ENCODE results near the gene RALGDS.
"Not testable (repeated sequence)": the region's sequence is repeated elsewhere in the genome, so short reads cannot be mapped to it uniquely, and the experiment has no call there.

The RALGDS gene

GRCh38 chr9:133063159-133063499 lies 57.9 kb downstream of the RALGDS start:
- Histone ChIP-seq H3K4me1 (ENCODE audit: control insufficient read depth, insufficient read depth, low read length) (peaks cover 3% of the 10 kb centered on the region), H3K27me3 (ENCODE audit: control insufficient read depth, insufficient read depth, low read length) (no peaks in the 10 kb centered on the region), H3K36me3 (ENCODE audit: control insufficient read depth, insufficient read depth, low read length) (peaks cover 5% of the 10 kb centered on the region), H3K9me3 (ENCODE audit: control insufficient read depth, insufficient read depth, low read length) (no peaks in the 10 kb centered on the region), H3K4me3 (ENCODE audit: low read depth, low read length) (no peak overlapping the region), H3K9ac (ENCODE audit: low read depth, low read length) (no peak overlapping the region)

- H3K9me3 ChIP-seq (ENCODE audit: control insufficient read depth, insufficient read depth, low read length); H3K4me3 ChIP-seq (ENCODE audit: low read depth, low read length); H3K36me3 ChIP-seq (ENCODE audit: control insufficient read depth, insufficient read depth, low read length); H3K9ac ChIP-seq (ENCODE audit: low read depth, low read length); H3K4me1 ChIP-seq (ENCODE audit: control insufficient read depth, insufficient read depth, low read length); H3K27me3 ChIP-seq (ENCODE audit: control insufficient read depth, insufficient read depth, low read length): not testable (repeated sequence)
Measured at GRCh38 chr9:133062569-133062968, 58.5 kb downstream of the RALGDS start.

GRCh38 chr9:133061764-133062145 lies 59.3 kb downstream of the RALGDS start, which contains the start of gene CEL:
Gene CEL, plus strand, starts transcription at chr9:133061981. Its CDS starts 22 bp downstream, at chr9:133062003.
- H3K36me3 ChIP-seq (ENCODE audit: control insufficient read depth, insufficient read depth, low read length); H3K9ac ChIP-seq (ENCODE audit: low read depth, low read length); H3K9me3 ChIP-seq (ENCODE audit: control insufficient read depth, insufficient read depth, low read length); H3K27me3 ChIP-seq (ENCODE audit: control insufficient read depth, insufficient read depth, low read length); H3K4me1 ChIP-seq (ENCODE audit: control insufficient read depth, insufficient read depth, low read length); H3K4me3 ChIP-seq (ENCODE audit: low read depth, low read length): not testable (repeated sequence)

GRCh38 chr9:133061019-133061763 lies 59.8 kb downstream of the RALGDS start:
- H3K36me3 ChIP-seq (ENCODE audit: control insufficient read depth, insufficient read depth, low read length) = peaks cover 15% of the 10 kb centered on the region
- not testable (repeated sequence) for H3K9ac ChIP-seq (ENCODE audit: low read depth, low read length); H3K4me3 ChIP-seq (ENCODE audit: low read depth, low read length); H3K4me1 ChIP-seq (ENCODE audit: control insufficient read depth, insufficient read depth, low read length); H3K9me3 ChIP-seq (ENCODE audit: control insufficient read depth, insufficient read depth, low read length); H3K27me3 ChIP-seq (ENCODE audit: control insufficient read depth, insufficient read depth, low read length)

- H3K4me1 ChIP-seq (ENCODE audit: control insufficient read depth, insufficient read depth, low read length) = peaks cover 3% of the 10 kb centered on the region
- peaks cover 19% of the 10 kb centered on the region for H3K36me3 ChIP-seq (ENCODE audit: control insufficient read depth, insufficient read depth, low read length)
- H3K27me3 ChIP-seq (ENCODE audit: control insufficient read depth, insufficient read depth, low read length) = no peaks in the 10 kb centered on the region
- H3K4me3 ChIP-seq (ENCODE audit: low read depth, low read length) = no peak overlapping the region
- H3K9me3 ChIP-seq (ENCODE audit: control insufficient read depth, insufficient read depth, low read length) = no peaks in the 10 kb centered on the region
- no peak overlapping the region for H3K9ac ChIP-seq (ENCODE audit: low read depth, low read length)
Measured at GRCh38 chr9:133060417-133060841, 60.6 kb downstream of the RALGDS start.

GRCh38 chr9:133059623-133060022 lies 61.4 kb downstream of the RALGDS start:
- H3K27me3 ChIP-seq (ENCODE audit: control insufficient read depth, insufficient read depth, low read length) = no peaks in the 10 kb centered on the region
- no peak overlapping the region for H3K4me3 ChIP-seq (ENCODE audit: low read depth, low read length)
- no peak overlapping the region for H3K9ac ChIP-seq (ENCODE audit: low read depth, low read length)
- peaks cover 3% of the 10 kb centered on the region for H3K4me1 ChIP-seq (ENCODE audit: control insufficient read depth, insufficient read depth, low read length)
- no peaks in the 10 kb centered on the region for H3K9me3 ChIP-seq (ENCODE audit: control insufficient read depth, insufficient read depth, low read length)
- H3K36me3 ChIP-seq (ENCODE audit: control insufficient read depth, insufficient read depth, low read length) = peaks cover 24% of the 10 kb centered on the region

- no peak overlapping the region for H3K4me3 ChIP-seq (ENCODE audit: low read depth, low read length)
- H3K36me3 ChIP-seq (ENCODE audit: control insufficient read depth, insufficient read depth, low read length) = peaks cover 33% of the 10 kb centered on the region
- H3K4me1 ChIP-seq (ENCODE audit: control insufficient read depth, insufficient read depth, low read length) = peaks cover 3% of the 10 kb centered on the region
- no peak overlapping the region for H3K9ac ChIP-seq (ENCODE audit: low read depth, low read length)
- no peaks in the 10 kb centered on the region for H3K27me3 ChIP-seq (ENCODE audit: control insufficient read depth, insufficient read depth, low read length)
- no peaks in the 10 kb centered on the region for H3K9me3 ChIP-seq (ENCODE audit: control insufficient read depth, insufficient read depth, low read length)
Measured at GRCh38 chr9:133058550-133059320, 62.3 kb downstream of the RALGDS start.

- peaks cover 39% of the 10 kb centered on the region for H3K36me3 ChIP-seq (ENCODE audit: control insufficient read depth, insufficient read depth, low read length)
- no peaks in the 10 kb centered on the region for H3K27me3 ChIP-seq (ENCODE audit: control insufficient read depth, insufficient read depth, low read length)
- H3K4me1 ChIP-seq (ENCODE audit: control insufficient read depth, insufficient read depth, low read length) = peaks cover 3% of the 10 kb centered on the region
- no peak overlapping the region for H3K9ac ChIP-seq (ENCODE audit: low read depth, low read length)
- no peak overlapping the region for H3K4me3 ChIP-seq (ENCODE audit: low read depth, low read length)
- no peaks in the 10 kb centered on the region for H3K9me3 ChIP-seq (ENCODE audit: control insufficient read depth, insufficient read depth, low read length)
Measured at GRCh38 chr9:133058071-133058470, 63.0 kb downstream of the RALGDS start.

- peaks cover 39% of the 10 kb centered on the region for H3K36me3 ChIP-seq (ENCODE audit: control insufficient read depth, insufficient read depth, low read length)
- no peaks in the 10 kb centered on the region for H3K27me3 ChIP-seq (ENCODE audit: control insufficient read depth, insufficient read depth, low read length)
- H3K9ac ChIP-seq (ENCODE audit: low read depth, low read length) = no peak overlapping the region
- peaks cover 3% of the 10 kb centered on the region for H3K4me1 ChIP-seq (ENCODE audit: control insufficient read depth, insufficient read depth, low read length)
- no peak overlapping the region for H3K4me3 ChIP-seq (ENCODE audit: low read depth, low read length)
- H3K9me3 ChIP-seq (ENCODE audit: control insufficient read depth, insufficient read depth, low read length) = no peaks in the 10 kb centered on the region
Measured at GRCh38 chr9:133057553-133057952, 63.5 kb downstream of the RALGDS start.

- Histone ChIP-seq H3K4me1 (ENCODE audit: control insufficient read depth, insufficient read depth, low read length) (peaks cover 3% of the 10 kb centered on the region), H3K4me3 (ENCODE audit: low read depth, low read length) (no peak overlapping the region), H3K27me3 (ENCODE audit: control insufficient read depth, insufficient read depth, low read length) (no peaks in the 10 kb centered on the region), H3K9ac (ENCODE audit: low read depth, low read length) (no peak overlapping the region), H3K36me3 (ENCODE audit: control insufficient read depth, insufficient read depth, low read length) (peaks cover 41% of the 10 kb centered on the region), H3K9me3 (ENCODE audit: control insufficient read depth, insufficient read depth, low read length) (no peaks in the 10 kb centered on the region)
Measured at GRCh38 chr9:133057006-133057405, 64.0 kb downstream of the RALGDS start.

- no peak overlapping the region for H3K9ac ChIP-seq (ENCODE audit: low read depth, low read length)
- no peak overlapping the region for H3K4me3 ChIP-seq (ENCODE audit: low read depth, low read length)
- peaks cover 3% of the 10 kb centered on the region for H3K4me1 ChIP-seq (ENCODE audit: control insufficient read depth, insufficient read depth, low read length)
- H3K27me3 ChIP-seq (ENCODE audit: control insufficient read depth, insufficient read depth, low read length) = no peaks in the 10 kb centered on the region
- H3K9me3 ChIP-seq (ENCODE audit: control insufficient read depth, insufficient read depth, low read length) = no peaks in the 10 kb centered on the region
- peaks cover 46% of the 10 kb centered on the region for H3K36me3 ChIP-seq (ENCODE audit: control insufficient read depth, insufficient read depth, low read length)
Measured at GRCh38 chr9:133056533-133056932, 64.5 kb downstream of the RALGDS start.

GRCh38 chr9:133055788-133056420 lies 65.1 kb downstream of the RALGDS start:
- Histone ChIP-seq H3K9me3 (ENCODE audit: control insufficient read depth, insufficient read depth, low read length) (no peaks in the 10 kb centered on the region), H3K4me1 (ENCODE audit: control insufficient read depth, insufficient read depth, low read length) (peaks cover 3% of the 10 kb centered on the region), H3K9ac (ENCODE audit: low read depth, low read length) (no peak overlapping the region), H3K36me3 (ENCODE audit: control insufficient read depth, insufficient read depth, low read length) (peaks cover 52% of the 10 kb centered on the region), H3K4me3 (ENCODE audit: low read depth, low read length) (no peak overlapping the region), H3K27me3 (ENCODE audit: control insufficient read depth, insufficient read depth, low read length) (no peaks in the 10 kb centered on the region)
